GM21367 (cell line): ENCODE results near the gene SELENOO.

Source experiments
- ATAC-seq: cut with Tn5 transposase; IDR thresholded peaks from one replicate; pipeline ENCODE4 v1.9.1; 2021; ENCODE audit not compliant: unreplicated experiment

Gene SELENOO

DNA sequence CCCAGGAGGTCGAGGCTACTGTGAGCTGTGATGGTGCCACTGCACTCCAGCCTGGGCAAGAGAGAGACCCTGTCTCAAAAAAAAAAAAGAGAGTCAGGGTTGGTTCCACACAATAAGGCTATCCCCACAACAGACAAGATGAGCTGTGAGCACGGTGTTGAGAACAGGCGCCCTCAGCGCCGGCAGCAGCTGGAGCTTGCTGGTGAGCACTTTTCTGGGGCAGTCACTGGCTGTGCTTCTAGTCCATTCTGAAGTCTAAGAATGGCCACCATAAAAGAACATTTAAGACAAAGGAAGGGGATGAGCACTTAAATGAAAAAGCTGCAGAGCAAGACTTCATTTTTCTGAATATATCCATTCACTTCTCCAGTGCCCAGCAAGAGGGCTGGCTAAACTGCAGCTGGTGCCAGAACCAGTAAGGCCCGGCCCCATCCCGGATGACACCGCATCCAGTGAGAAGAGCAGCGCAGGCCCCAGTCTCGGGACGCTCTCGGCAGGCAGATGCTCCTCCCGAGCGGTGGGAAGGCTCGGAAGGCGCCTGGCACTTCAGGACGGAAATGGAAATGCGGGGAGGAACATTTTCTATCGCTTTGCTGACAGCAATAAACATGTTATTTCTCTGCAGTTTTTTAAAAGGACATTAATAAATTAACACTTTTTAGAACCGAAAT lies 31.8 kb downstream of the SELENOO start:
- ATAC-seq, result no peak

DNA sequence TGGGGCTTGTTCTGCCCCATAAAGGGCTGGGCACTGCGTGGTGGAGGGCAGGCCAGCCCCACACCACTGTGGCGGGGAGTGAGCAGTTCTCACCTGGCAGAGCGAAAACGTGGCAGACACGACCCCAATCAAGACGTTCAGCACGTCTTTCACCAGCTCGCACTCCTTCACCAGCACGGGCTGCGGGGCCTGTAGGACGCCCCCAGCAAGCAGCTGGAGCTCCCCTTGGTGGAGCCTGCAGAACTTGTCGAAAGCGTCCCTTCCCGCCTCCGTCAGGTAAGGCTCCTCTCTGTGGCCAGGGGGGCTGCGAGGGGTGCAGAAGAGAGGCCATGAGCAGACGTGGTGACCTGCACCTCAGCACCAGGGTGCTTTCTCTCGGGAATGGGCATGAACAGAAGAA lies 32.4 kb downstream of the SELENOO start:
- no peak for ATAC-seq

DNA sequence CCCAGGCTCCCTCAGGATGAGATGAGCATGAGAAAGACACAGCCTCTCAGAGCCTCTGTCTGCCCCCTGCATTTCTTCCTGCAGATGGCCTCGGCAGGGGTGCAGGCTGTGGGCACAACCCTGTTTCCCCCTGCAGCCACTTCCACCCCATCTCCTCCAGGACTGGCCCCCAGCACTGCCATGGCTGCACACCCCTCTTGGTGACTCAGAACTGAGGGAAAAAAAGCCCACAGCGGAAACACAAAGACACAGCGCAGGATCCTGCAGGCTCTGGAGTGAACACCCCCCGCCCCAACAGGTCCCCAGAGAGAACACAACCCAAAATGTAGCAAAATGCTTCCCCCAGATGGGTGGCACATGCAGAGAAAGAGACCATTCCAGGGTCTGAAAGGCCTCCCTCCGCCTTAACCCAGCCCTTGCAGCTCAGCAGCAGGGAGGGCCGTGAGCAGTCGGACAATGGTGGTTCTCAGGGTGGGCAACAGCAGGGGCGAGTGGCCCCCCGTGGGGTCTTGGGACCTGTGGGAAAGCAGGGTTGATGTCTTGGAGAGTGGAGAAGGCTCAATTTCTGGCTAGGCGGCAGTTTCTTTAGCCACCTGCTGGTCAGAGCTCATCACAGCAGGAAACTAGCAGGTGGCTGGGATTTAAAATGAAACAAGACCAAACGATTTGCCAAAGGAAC lies 36.1 kb downstream of the SELENOO start:
- no peak for ATAC-seq

- ATAC-seq, result no peak
Observed at GRCh38 chr22:50238755-50239154, 37.9 kb downstream of the SELENOO start.

DNA sequence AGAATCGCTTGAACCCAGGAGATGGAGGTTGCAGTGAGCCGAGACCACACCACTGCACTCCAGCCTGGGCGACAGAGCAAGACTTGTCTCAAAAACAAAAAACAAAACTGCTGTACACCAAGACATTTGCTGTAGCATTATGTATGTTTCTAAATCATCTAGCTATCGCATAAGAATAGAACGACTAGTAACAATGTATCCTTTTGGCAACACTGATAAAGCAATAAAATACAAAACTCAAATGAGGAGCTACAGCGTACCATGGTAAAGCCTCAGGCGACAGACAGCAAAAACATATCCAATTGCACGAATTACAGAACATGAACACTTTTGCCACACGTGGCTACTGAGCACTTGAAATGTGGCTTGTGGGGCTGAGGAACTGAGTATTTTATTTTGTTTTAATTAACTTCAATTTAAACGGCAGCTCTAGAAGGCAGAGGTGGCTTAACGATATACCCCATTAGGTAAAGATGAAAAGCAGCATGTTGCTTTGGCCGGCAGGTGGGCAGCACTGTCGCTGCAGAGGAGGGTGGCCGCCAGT lies 41.7 kb downstream of the SELENOO start:
- no peak for ATAC-seq

DNA sequence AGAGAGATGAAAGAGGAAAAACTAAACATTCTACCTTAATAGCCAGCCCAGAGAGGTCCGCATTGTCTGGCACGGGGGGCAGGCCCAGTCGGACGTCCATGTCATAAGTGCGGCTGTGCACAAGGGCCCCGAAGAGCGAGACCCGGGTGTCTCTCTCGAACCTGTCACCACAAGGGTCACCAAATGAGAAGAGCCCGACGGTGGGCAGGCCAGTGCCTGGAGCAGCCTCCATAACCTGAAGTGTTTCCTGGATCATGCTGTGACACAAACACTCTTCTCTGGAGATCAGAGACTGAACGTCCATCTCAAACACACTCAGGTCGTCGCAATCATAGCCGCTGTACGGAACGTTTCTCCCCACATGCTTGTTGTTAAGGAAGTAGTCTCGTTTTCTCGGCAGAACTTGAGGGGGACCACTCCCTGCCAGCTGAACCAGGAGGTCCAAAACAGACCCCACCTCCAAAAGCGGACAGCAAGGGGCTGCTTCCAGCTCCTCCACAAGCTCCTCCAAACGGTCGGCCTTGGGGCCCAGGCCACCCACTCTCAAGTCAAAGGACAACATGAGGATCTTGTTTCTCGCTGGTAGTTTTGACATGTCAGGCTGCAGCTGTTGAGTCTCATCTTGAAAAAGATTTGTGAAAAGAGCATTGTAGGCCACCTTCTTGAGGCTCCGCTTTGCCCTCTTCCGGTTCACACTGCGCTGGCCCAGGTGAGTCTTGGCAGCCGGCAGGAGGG lies 43.0 kb downstream of the SELENOO start:
- ATAC-seq, result no peak

DNA sequence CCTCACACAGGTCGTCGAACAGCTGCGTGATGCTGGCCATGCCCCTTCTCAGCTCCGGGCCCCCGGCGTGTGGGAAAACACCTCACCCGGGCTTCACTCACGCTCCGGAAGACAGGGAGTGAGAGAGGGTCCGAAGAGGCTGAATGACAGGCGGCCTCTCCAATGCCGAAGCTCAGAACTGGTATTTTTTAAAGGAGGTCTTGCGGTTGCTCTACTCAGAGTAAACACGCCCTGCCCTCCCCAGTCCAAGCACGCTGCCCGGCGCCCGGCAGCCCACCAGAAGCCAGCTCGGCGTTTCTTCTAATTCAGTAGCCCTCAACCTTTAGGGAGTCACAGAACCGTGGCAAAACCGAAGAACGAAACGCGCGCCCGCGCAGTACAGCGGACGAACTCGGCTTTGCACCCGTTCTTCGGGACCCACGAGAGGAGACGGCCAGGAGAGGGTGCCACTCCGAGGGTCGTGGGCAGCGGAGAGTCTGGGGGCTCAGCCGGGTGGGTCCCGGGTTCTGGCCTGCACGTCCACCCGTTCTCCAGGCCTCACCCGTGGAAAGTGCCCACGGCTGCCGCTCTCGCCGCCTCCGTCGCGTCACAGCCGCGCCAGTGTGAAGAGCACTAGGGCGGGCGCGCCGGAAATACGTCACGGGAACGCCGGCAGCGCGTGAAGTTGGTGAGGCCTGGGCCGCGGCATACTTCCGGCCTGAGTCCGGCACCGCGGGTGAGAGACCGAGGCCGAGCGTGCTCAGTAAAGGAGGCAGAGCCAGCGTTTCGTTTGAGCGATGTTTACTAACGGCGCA lies 43.8 kb downstream of the SELENOO start, which contains the start of gene TUBGCP6:
TSS of gene TUBGCP6 (minus strand) at position 604 of the 794 bp plus-strand sequence. CDS start at position 40, 564 bp downstream.
- no peak for ATAC-seq

GRCh38 chr22:50245214-50246072 lies 44.6 kb downstream of the SELENOO start:
- ATAC-seq, result no peak

DNA sequence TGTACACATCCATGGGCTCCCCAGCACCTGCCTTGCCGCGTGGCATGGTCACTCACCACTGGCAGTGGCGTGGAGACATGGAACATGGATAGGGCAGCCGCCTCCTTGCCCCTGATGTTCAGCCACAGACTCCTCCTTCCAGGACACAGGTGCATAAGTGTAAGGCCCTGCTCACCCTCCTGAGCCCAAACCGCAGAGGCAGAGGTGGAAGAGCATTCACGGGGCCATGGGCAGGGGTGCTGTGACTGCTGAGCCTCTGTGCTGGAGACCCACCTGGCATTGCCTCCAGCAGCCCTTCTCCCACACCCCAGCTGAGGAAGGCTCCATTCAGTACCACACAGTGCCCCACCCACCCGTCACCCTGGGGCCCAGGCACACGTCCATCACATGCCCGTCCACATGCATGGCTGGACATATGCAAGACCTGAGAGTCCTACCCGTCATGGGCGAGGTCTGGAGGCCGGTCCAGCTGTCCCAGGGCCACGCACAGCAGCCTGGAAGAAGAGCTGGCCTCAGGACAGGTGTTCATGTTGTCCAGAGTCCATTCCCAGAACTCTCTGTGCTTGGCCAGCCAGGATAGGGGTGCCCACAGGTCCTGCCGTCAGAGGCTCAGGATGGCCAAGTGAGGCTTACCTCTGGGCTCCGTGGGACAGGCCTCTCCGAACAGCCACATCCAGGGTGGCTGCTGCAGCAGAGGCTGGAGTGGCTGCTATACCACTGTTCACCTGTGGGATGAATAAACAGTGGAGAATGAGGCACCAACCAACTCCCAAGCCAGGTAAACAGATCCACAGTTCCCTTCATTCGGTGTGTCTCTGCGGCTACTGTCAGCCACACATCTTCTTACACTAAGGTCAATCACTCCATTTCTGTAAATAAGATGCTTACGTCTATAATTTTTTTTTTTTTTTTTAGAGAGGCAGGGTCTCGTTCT lies 45.7 kb downstream of the SELENOO start:
- no peak for ATAC-seq

- no peak for ATAC-seq
Observed at GRCh38 chr22:50247748-50248147, 46.9 kb downstream of the SELENOO start.

DNA sequence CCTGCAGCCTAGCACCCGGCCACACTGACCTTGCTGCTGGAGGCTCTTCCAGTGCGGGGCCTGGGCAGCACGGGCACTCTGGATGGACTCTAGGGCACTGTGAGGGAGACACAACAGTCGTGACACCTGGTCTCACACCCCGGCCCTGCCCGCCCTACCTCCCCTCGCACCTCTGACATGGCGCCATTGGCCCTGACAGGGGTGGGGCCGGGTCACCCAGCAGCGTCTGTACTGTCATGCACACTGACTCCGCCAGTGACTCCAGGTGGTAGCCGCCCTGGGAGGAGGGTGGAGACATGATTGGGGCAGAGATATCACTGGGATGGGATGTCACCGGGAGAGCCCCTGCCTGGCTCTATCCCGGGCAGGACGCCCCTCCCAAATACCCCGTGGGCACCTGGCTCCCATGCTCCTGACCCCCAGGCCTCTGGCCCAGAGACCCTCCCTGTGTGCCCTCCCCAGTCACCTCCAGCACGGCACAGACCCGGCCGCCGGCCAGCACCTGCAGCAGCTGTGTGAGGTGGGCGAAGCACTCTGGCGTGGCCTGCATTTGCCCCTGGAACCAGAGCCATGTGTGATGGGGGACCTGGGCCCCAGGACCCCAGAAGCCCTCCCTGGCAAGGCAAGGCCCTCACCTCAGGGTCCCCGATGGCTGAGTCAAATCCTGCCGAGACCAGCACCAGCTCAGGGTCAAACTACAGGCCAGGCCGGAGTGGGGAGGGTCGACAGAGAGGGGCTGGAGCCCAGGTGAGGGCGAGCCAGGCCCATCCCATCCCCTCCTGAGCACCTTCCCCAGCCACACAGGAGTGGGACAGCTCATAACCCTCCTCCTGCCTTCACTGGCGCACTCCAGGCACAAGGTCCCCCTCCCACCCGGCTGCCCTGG lies 47.6 kb downstream of the SELENOO start:
- no peak for ATAC-seq

- ATAC-seq, result no peak
Observed at GRCh38 chr22:50249341-50250248, 48.8 kb downstream of the SELENOO start.

DNA sequence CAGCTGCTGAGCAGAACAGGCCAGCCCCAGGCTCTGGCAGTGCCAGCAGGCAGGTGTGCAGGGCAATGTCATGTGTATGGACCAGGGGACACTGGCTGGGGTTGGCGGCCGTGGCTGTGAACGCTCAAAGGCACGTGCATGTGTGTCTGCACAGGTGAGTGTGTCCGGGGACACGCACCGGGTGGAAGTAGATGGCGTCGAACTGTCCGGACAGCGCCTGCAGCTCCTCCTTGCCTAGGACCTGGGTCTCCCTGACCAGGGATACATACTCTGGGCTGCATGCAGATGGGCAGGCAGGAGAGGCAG lies 49.4 kb downstream of the SELENOO start:
- no peak for ATAC-seq

GRCh38 chr22:50250555-50251476 lies 50.0 kb downstream of the SELENOO start, which contains the start of gene HDAC10:
Gene HDAC10, minus strand, starts transcription at chr22:50251265. Its CDS starts 233 bp downstream, at chr22:50251032.
- ATAC-seq, result no peak

DNA sequence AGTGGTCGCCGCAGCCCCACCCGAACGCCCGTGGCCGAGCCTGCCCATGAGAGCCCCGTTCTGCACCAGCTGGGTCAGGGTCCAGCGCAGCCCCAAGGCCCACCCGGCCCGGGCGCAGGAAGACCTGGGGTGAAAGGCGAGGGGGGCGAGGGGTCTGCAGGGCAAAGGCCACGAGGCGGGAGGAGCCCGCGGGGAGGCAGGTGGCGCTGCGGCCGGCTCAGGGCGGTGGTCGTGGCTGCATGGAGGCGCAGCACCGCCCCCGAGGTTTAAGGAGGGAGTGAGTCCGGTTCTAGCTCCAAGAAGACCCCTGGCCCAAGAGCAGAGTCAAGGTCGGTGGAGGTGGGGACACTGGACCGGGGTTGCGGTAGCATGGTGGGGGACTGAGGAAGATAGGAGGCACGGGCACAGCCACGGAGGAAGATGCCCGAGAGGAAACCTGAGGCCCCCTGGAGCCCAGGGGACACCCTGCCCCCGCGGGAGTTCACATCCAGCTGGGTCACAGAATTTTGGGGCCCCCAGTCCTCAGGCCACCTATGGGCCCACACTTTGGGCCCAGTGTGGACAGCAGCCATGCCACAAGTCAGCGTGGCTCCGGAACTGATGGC lies 50.8 kb downstream of the SELENOO start:
- ATAC-seq, result no peak
